IMR-90 (cell line): ENCODE measurements around the gene TRDN. TPM values are rescaled to one million over a fixed set of nuclear protein-coding genes. Genes with fewer than 3 reads are reported as not detected.

ENCODE experiments used
- ATAC-seq: fragments of 200-7000 bp; cut with Tn5 transposase; 2 replicates; pipeline ENCODE4 v1.9.1; 2020; ENCODE audit warnings: low read depth, mild to moderate bottlenecking, moderate library complexity
- BruUV-seq: library from RNA; stranded (reverse); fragments of 400-500 nt; replicated peaks from 2 replicates; lab custom pipeline; 2021; lab: Mats Ljungman, UMichigan
- CTCF ChIA-PET: fragments of 300-600 bp; formaldehyde crosslinking; extraction: SDS; loops from one replicate; lab custom pipeline; 2021; ENCODE audit warnings: antibody characterized with exemption; lab: Yijun Ruan, JAX
- POLR2A ChIA-PET: fragments of 300-600 bp; sonication (Branson Sonifier 250); formaldehyde crosslinking; loops from one replicate; lab custom pipeline; 2022; ENCODE audit warnings: antibody characterized with exemption; ENCODE audit not compliant: unreplicated experiment; lab: Charles Lee
- DNase-seq: peaks from one replicate; pipeline ENCODE4 v3.0.0; 2013
- H2AFZ ChIP-seq: replicated peaks from 2 replicates; pipeline ENCODE3; 2013; ENCODE audit warnings: low read length, mild to moderate bottlenecking; ENCODE audit not compliant: poor library complexity
- H2AK5ac ChIP-seq: 2 replicates; pipeline ENCODE4 v1.6.1; 2013; ENCODE audit warnings: low read depth, low read length, inconsistent platforms
- H2AK9ac ChIP-seq: replicated peaks from 2 replicates; pipeline ENCODE3; 2013; ENCODE audit warnings: mild to moderate bottlenecking, low read depth, low read length, moderate library complexity; ENCODE audit not compliant: poor library complexity
- H2BK120ac ChIP-seq: 2 replicates; pipeline ENCODE4 v1.6.1; 2013; ENCODE audit warnings: low read depth, low read length, inconsistent platforms
- H2BK15ac ChIP-seq: 3 replicates; pipeline ENCODE4 v1.6.1; 2013; ENCODE audit warnings: low read depth, low read length, inconsistent platforms
- H2BK20ac ChIP-seq: 2 replicates; pipeline ENCODE4 v1.6.1; 2013; ENCODE audit warnings: low read depth, mild to moderate bottlenecking, inconsistent platforms, low read length, moderate library complexity
- H2BK5ac ChIP-seq: 2 replicates; pipeline ENCODE4 v1.6.1; 2013; ENCODE audit warnings: mild to moderate bottlenecking, low read depth, low read length, inconsistent platforms; ENCODE audit not compliant: poor library complexity, severe bottlenecking
- H3K14ac ChIP-seq: replicated peaks from 2 replicates; pipeline ENCODE4 v1.6.1; 2013; ENCODE audit warnings: low read depth, low read length, inconsistent platforms
- H3K18ac ChIP-seq: 2 replicates; pipeline ENCODE4 v1.6.1; 2013; ENCODE audit warnings: low read depth, low read length, control low read depth
- H3K23ac ChIP-seq: 2 replicates; pipeline ENCODE4 v1.6.1; 2013; ENCODE audit warnings: low read depth, low read length, inconsistent platforms
- H3K27ac ChIP-seq: 2 replicates; pipeline ENCODE4 v1.5.1; 2013; ENCODE audit warnings: mild to moderate bottlenecking, control low read depth, low read length; ENCODE audit not compliant: insufficient read depth
- H3K27me3 ChIP-seq: 2 replicates; pipeline ENCODE4 v1.6.1; 2013; ENCODE audit warnings: low read length; ENCODE audit not compliant: control insufficient read depth, insufficient read depth
- H3K36me3 ChIP-seq: 2 replicates; pipeline ENCODE4 v1.6.1; 2013; ENCODE audit warnings: low read length, mixed read lengths; ENCODE audit not compliant: control insufficient read depth, insufficient read depth
- H3K4ac ChIP-seq: 2 replicates; pipeline ENCODE4 v1.6.1; 2013; ENCODE audit warnings: low read depth, low read length, inconsistent platforms
- H3K4me1 ChIP-seq: 2 replicates; pipeline ENCODE4 v1.6.1; 2013; ENCODE audit warnings: low read length, mixed read lengths; ENCODE audit not compliant: control insufficient read depth, insufficient read depth
- H3K4me2 ChIP-seq: 2 replicates; pipeline ENCODE4 v1.6.1; 2013; ENCODE audit warnings: low read depth, mild to moderate bottlenecking, control low read depth, low read length, moderate library complexity
- H3K4me3 ChIP-seq: 2 replicates; pipeline ENCODE4 v1.5.1; 2013; ENCODE audit warnings: low read depth, mild to moderate bottlenecking, control low read depth, low read length, moderate library complexity; ENCODE audit not compliant: insufficient read depth
- H3K56ac ChIP-seq: 2 replicates; pipeline ENCODE4 v1.6.1; 2013; ENCODE audit warnings: low read length, inconsistent platforms; ENCODE audit not compliant: insufficient read depth; ENCODE audit errors: extremely low read depth
- H3K79me1 ChIP-seq, 2 experiments: 2 replicates each; pipeline ENCODE4 v1.6.1; 2013; ENCODE audit warnings: low read length in 2 of 2, inconsistent platforms in 1 of 2, low read depth in 1 of 2
- H3K9ac ChIP-seq: 2 replicates; pipeline ENCODE4 v1.6.1; 2013; ENCODE audit warnings: low read depth, low read length, control low read depth
- H3K9me1 ChIP-seq: 2 replicates; pipeline ENCODE4 v1.6.1; 2013; ENCODE audit warnings: low read length, inconsistent platforms; ENCODE audit not compliant: insufficient read depth
- H3K9me3 ChIP-seq: 2 replicates; pipeline ENCODE4 v1.6.1; 2013; ENCODE audit warnings: low read length; ENCODE audit not compliant: control insufficient read depth, insufficient read depth
- H4K20me1 ChIP-seq: 2 replicates; pipeline ENCODE4 v1.6.1; 2013; ENCODE audit warnings: low read length, inconsistent platforms; ENCODE audit not compliant: insufficient read depth
- H4K5ac ChIP-seq: 2 replicates; pipeline ENCODE4 v1.6.1; 2013; ENCODE audit warnings: mild to moderate bottlenecking, low read depth, low read length, control low read depth
- H4K8ac ChIP-seq, 2 experiments: 2 replicates each; pipeline ENCODE4 v1.6.1; 2013; ENCODE audit warnings: low read depth in 2 of 2, low read length in 2 of 2, control low read depth in 1 of 2, inconsistent platforms in 1 of 2
- H4K91ac ChIP-seq: 2 replicates; pipeline ENCODE4 v1.6.1; 2013; ENCODE audit warnings: low read depth, low read length, inconsistent platforms; ENCODE audit not compliant: insufficient read depth
- BHLHE40 ChIP-seq: fragments of 150-350 bp; IDR thresholded peaks from 2 replicates; pipeline ENCODE4 v1.6.1; 2016; ENCODE audit warnings: mild to moderate bottlenecking, low read depth, low read length
- CEBPB ChIP-seq: IDR thresholded peaks from 2 replicates; pipeline ENCODE4 v1.6.1; 2012; ENCODE audit warnings: low read depth, low read length, improper control_type of control experiment
- CHD1 ChIP-seq: IDR thresholded peaks from 2 replicates; pipeline ENCODE4 v1.6.1; 2012; ENCODE audit warnings: low read depth, low read length, improper control_type of control experiment
- CTCF ChIP-seq: conservative IDR thresholded peaks from 2 replicates; pipeline ENCODE4 v1.5.1; 2012; ENCODE audit warnings: mild to moderate bottlenecking, low read depth, low read length, improper control_type of control experiment
- ELK1 ChIP-seq: fragments of 150-350 bp; IDR thresholded peaks from 2 replicates; pipeline ENCODE4 v1.6.1; 2016; ENCODE audit warnings: low read depth, mild to moderate bottlenecking, low read length, moderate library complexity, borderline replicate concordance
- FOS ChIP-seq: fragments of 150-350 bp; IDR thresholded peaks from 2 replicates; pipeline ENCODE4 v1.6.1; 2016; ENCODE audit warnings: low read depth, low read length
- MAFK ChIP-seq: IDR thresholded peaks from 2 replicates; pipeline ENCODE4 v1.6.1; 2012; ENCODE audit warnings: low read depth, low read length, improper control_type of control experiment
- MAZ ChIP-seq: IDR thresholded peaks from 2 replicates; pipeline ENCODE4 v1.6.1; 2012; ENCODE audit warnings: low read depth, mild to moderate bottlenecking, low read length, improper control_type of control experiment, moderate library complexity, borderline replicate concordance
- MXI1 ChIP-seq: IDR thresholded peaks from 2 replicates; pipeline ENCODE4 v1.6.1; 2012; ENCODE audit warnings: low read depth, mild to moderate bottlenecking, low read length, moderate library complexity, borderline replicate concordance
- NFE2L2 ChIP-seq: fragments of 150-350 bp; IDR thresholded peaks from 2 replicates; pipeline ENCODE4 v1.6.1; 2016; ENCODE audit warnings: low read depth, mild to moderate bottlenecking, low read length
- POLR2A ChIP-seq: IDR thresholded peaks from 2 replicates; pipeline ENCODE4 v1.6.1; 2012; ENCODE audit warnings: mild to moderate bottlenecking, low read depth, low read length
- RAD21 ChIP-seq: IDR thresholded peaks from 2 replicates; pipeline ENCODE4 v1.6.1; 2012; ENCODE audit warnings: low read length, improper control_type of control experiment
- RCOR1 ChIP-seq: IDR thresholded peaks from 2 replicates; pipeline ENCODE4 v1.6.1; 2012; ENCODE audit warnings: mild to moderate bottlenecking, low read length, improper control_type of control experiment; ENCODE audit not compliant: insufficient replicate concordance
- RFX5 ChIP-seq: IDR thresholded peaks from 2 replicates; pipeline ENCODE4 v1.8.0; 2012; ENCODE audit warnings: low read depth, mild to moderate bottlenecking, low read length, moderate library complexity
- SMC3 ChIP-seq: fragments of 150-350 bp; IDR thresholded peaks from 2 replicates; pipeline ENCODE4 v1.6.1; 2016; ENCODE audit warnings: low read depth, mild to moderate bottlenecking, antibody characterized with exemption, low read length, moderate library complexity
- USF2 ChIP-seq: fragments of 150-350 bp; IDR thresholded peaks from 2 replicates; pipeline ENCODE4 v1.6.1; 2017; ENCODE audit warnings: mild to moderate bottlenecking, antibody characterized with exemption, low read length, low read depth
- WGBS, 2 experiments: methylation state at CpG; one replicate each; pipeline versions ENCODE4 v1.1.5 to v1.1.7; 2013; ENCODE audit warnings: missing lambda C conversion rate in 2 of 2; ENCODE audit not compliant: insufficient read length in 1 of 2; ENCODE audit errors: extremely low coverage in 2 of 2; 5-methylcytosine and 5-hydroxymethylcytosine counted together
- dilution Hi-C: fragments of 300-500 bp; cut with HindIII; formaldehyde crosslinking; loops from one replicate; pipeline ENCODE4 v1.14.3; 2018; ENCODE audit warnings: low sequenced_read_pairs; ENCODE audit not compliant: unreplicated experiment
- in situ Hi-C: fragments of 300-500 bp; cut with MboI; formaldehyde crosslinking; loops from 3 replicates; pipeline ENCODE4 v1.14.3; 2019; ENCODE audit warnings: low sequenced_read_pairs, inconsistent platforms, mixed read lengths
- intact Hi-C: fragments of 100-400 bp; cut with micrococcal nuclease; formaldehyde crosslinking; loops from 2 replicates; pipeline ENCODE4 v1.10.0; 2022
- polyA plus RNA-seq, 3 experiments: library from polyadenylated mRNA; depleted of rRNA; stranded (reverse); fragments of >200 nt; gene quantifications; 2 replicates each; pipeline ENCODE4 v1.2.3, GENCODE V29; 2012; ENCODE audit warnings: low replicate concordance in 1 of 3
- total RNA-seq: library from RNA; depleted of rRNA; stranded (reverse); fragments of >200 nt; gene quantifications from 2 replicates; pipeline ENCODE4 v1.2.3, GENCODE V29; 2012

Gene TRDN
- total and polyA plus RNA-seq, 2 of the 4 experiments (the other 2 are of a cell fraction), result not detected

- Histone ChIP-seq H3K23ac (no peak overlapping the region), H3K9me3 (no peaks in the 10 kb centered on the region), H3K4ac (no peak overlapping the region), H2BK5ac (no peak overlapping the region), H3K4me2 (no peak overlapping the region), H2BK15ac (no peak overlapping the region), H3K18ac (no peak overlapping the region), H2BK120ac (no peak overlapping the region), H3K36me3 (no peaks in the 10 kb centered on the region), H4K8ac (no peak overlapping the region), H3K27ac (no peak overlapping the region), H4K5ac (no peak overlapping the region), H3K79me1 (no peaks in the 10 kb centered on the region), H3K4me1 (no peaks in the 10 kb centered on the region), H3K9ac (no peak overlapping the region), H4K20me1 (no peaks in the 10 kb centered on the region), H3K4me3 (no peak overlapping the region), H2AK5ac (no peak overlapping the region), H2BK20ac (no peak overlapping the region), H3K56ac (no peak overlapping the region), H3K14ac (no peak overlapping the region), H2AFZ (no peak overlapping the region), H3K27me3 (no peaks in the 10 kb centered on the region), H3K9me1 (no peaks in the 10 kb centered on the region), H2AK9ac (no peak overlapping the region), H4K91ac (no peak overlapping the region)
- no CpG with 5 or more reads among the region's 3 CpGs for WGBS, 2 experiments
- ATAC-seq (no peak), DNase-seq (no peak)
- dilution Hi-C loops, result no loop called here
- in situ Hi-C loops, result no loop called here
- TF ChIP-seq USF2 (no peak), MAFK (no peak), MXI1 (no peak), RCOR1 (no peak), RAD21 (no peak), BHLHE40 (no peak), NFE2L2 (no peak), FOS (no peak), RFX5 (no peak), MAZ (no peak), SMC3 (no peak), CTCF (no peak), POLR2A (no peak), ELK1 (no peak), CEBPB (no peak), CHD1 (no peak)
- POLR2A ChIA-PET, result no interaction called here
- BruUV-seq, result no TSS peak
- intact Hi-C loops, result no loop called here
- CTCF ChIA-PET, result no interaction called here
Measured at GRCh38 chr6:123333000-123333756, 303.6 kb downstream of the TRDN start.
